IPS-18a (cell line): ENCODE data around the gene PLXNA2.

ENCODE experiments used
- H3K27ac ChIP-seq: one replicate; pipeline ENCODE4 v1.5.1; 2013; ENCODE audit warnings: low read length
- H3K27me3 ChIP-seq: one replicate; pipeline ENCODE4 v1.6.1; 2013; ENCODE audit warnings: mild to moderate bottlenecking, low read length; ENCODE audit not compliant: control insufficient read depth, insufficient read depth
- H3K36me3 ChIP-seq: one replicate; pipeline ENCODE4 v1.6.1; 2013; ENCODE audit warnings: low read depth, low read length; ENCODE audit not compliant: control insufficient read depth
- H3K4me1 ChIP-seq: one replicate; pipeline ENCODE4 v1.6.1; 2013; ENCODE audit warnings: low read depth, low read length; ENCODE audit not compliant: control insufficient read depth
- H3K4me3 ChIP-seq: one replicate; pipeline ENCODE4 v1.5.1; 2013; ENCODE audit warnings: low read length
- H3K9ac ChIP-seq: one replicate; pipeline ENCODE4 v1.6.1; 2013; ENCODE audit warnings: mild to moderate bottlenecking, low read length, moderate library complexity
- H3K9me3 ChIP-seq: one replicate; pipeline ENCODE4 v1.6.1; 2013; ENCODE audit warnings: low read depth, low read length; ENCODE audit not compliant: control insufficient read depth

PLXNA2 gene

GRCh38 chr1:208019257-208019656 lies 224.9 kb downstream of the PLXNA2 start:
- Histone ChIP-seq H3K9ac (no peak overlapping the region), H3K4me3 (no peak overlapping the region), H3K27ac (no peak overlapping the region), H3K9me3 (no peaks in the 10 kb centered on the region), H3K36me3 (no peaks in the 10 kb centered on the region), H3K27me3 (no peaks in the 10 kb centered on the region), H3K4me1 (peaks cover 4% of the 10 kb centered on the region)

- no peaks in the 10 kb centered on the region for H3K27me3 ChIP-seq
- no peak overlapping the region for H3K4me3 ChIP-seq
- H3K9ac ChIP-seq: no peak overlapping the region
- H3K36me3 ChIP-seq: no peaks in the 10 kb centered on the region
- H3K4me1 ChIP-seq: no peaks in the 10 kb centered on the region
- H3K27ac ChIP-seq: no peak overlapping the region
- H3K9me3 ChIP-seq: no peaks in the 10 kb centered on the region
Observed at GRCh38 chr1:208015255-208015654, 228.9 kb downstream of the PLXNA2 start.

GRCh38 chr1:208013210-208013609 lies 231.0 kb downstream of the PLXNA2 start:
- Histone ChIP-seq H3K4me1 (no peaks in the 10 kb centered on the region), H3K4me3 (no peak overlapping the region), H3K9me3 (no peaks in the 10 kb centered on the region), H3K9ac (no peak overlapping the region), H3K27me3 (no peaks in the 10 kb centered on the region), H3K36me3 (no peaks in the 10 kb centered on the region), H3K27ac (no peak overlapping the region)

- H3K4me3 ChIP-seq: no peak overlapping the region
- H3K9me3 ChIP-seq: no peaks in the 10 kb centered on the region
- no peak overlapping the region for H3K27ac ChIP-seq
- no peak overlapping the region for H3K9ac ChIP-seq
- H3K36me3 ChIP-seq: no peaks in the 10 kb centered on the region
- no peaks in the 10 kb centered on the region for H3K4me1 ChIP-seq
- H3K27me3 ChIP-seq: no peaks in the 10 kb centered on the region
Observed at GRCh38 chr1:208012721-208013120, 231.5 kb downstream of the PLXNA2 start.

GRCh38 chr1:208010487-208011071 lies 233.6 kb downstream of the PLXNA2 start:
- H3K27ac ChIP-seq: no peak overlapping the region
- no peak overlapping the region for H3K4me3 ChIP-seq
- no peak overlapping the region for H3K9ac ChIP-seq
- no peaks in the 10 kb centered on the region for H3K36me3 ChIP-seq
- H3K4me1 ChIP-seq: no peaks in the 10 kb centered on the region
- H3K27me3 ChIP-seq: no peaks in the 10 kb centered on the region
- H3K9me3 ChIP-seq: no peaks in the 10 kb centered on the region

- H3K36me3 ChIP-seq: no peaks in the 10 kb centered on the region
Observed at GRCh38 chr1:208009706-208010444, 234.3 kb downstream of the PLXNA2 start.

GRCh38 chr1:208009303-208009702 lies 234.9 kb downstream of the PLXNA2 start:
- Histone ChIP-seq H3K27me3 (no peaks in the 10 kb centered on the region), H3K27ac (no peak overlapping the region), H3K9ac (no peak overlapping the region), H3K4me1 (no peaks in the 10 kb centered on the region), H3K9me3 (no peaks in the 10 kb centered on the region), H3K36me3 (no peaks in the 10 kb centered on the region), H3K4me3 (no peak overlapping the region)

More at GRCh38 chr1:208009706-208010444, 234.3 kb downstream of the PLXNA2 start:
- Histone ChIP-seq H3K9ac (no peak overlapping the region), H3K4me1 (no peaks in the 10 kb centered on the region), H3K4me3 (no peak overlapping the region), H3K9me3 (no peaks in the 10 kb centered on the region), H3K27ac (no peak overlapping the region), H3K27me3 (no peaks in the 10 kb centered on the region)

- Histone ChIP-seq H3K4me3 (no peak overlapping the region), H3K27me3 (no peaks in the 10 kb centered on the region), H3K9me3 (no peaks in the 10 kb centered on the region), H3K27ac (no peak overlapping the region), H3K9ac (no peak overlapping the region), H3K36me3 (no peaks in the 10 kb centered on the region), H3K4me1 (no peaks in the 10 kb centered on the region)
Observed at GRCh38 chr1:208008534-208008933, 235.7 kb downstream of the PLXNA2 start.

GRCh38 chr1:208007938-208008342 lies 236.2 kb downstream of the PLXNA2 start:
- no peak overlapping the region for H3K27ac ChIP-seq

GRCh38 chr1:208007319-208007937 lies 236.8 kb downstream of the PLXNA2 start:
- Histone ChIP-seq H3K9ac (no peak overlapping the region), H3K4me1 (no peaks in the 10 kb centered on the region), H3K4me3 (no peak overlapping the region), H3K36me3 (no peaks in the 10 kb centered on the region), H3K27ac (no peak overlapping the region), H3K9me3 (no peaks in the 10 kb centered on the region), H3K27me3 (no peaks in the 10 kb centered on the region)

More at GRCh38 chr1:208007938-208008342, 236.2 kb downstream of the PLXNA2 start:
- H3K4me1 ChIP-seq: no peaks in the 10 kb centered on the region
- H3K9me3 ChIP-seq: no peaks in the 10 kb centered on the region
- no peak overlapping the region for H3K4me3 ChIP-seq
- H3K27me3 ChIP-seq: no peaks in the 10 kb centered on the region
- no peaks in the 10 kb centered on the region for H3K36me3 ChIP-seq
- no peak overlapping the region for H3K9ac ChIP-seq

GRCh38 chr1:208006258-208006920 lies 237.8 kb downstream of the PLXNA2 start:
- no peaks in the 10 kb centered on the region for H3K4me1 ChIP-seq
- H3K27ac ChIP-seq: no peak overlapping the region
- no peaks in the 10 kb centered on the region for H3K27me3 ChIP-seq
- H3K9me3 ChIP-seq: no peaks in the 10 kb centered on the region
- H3K4me3 ChIP-seq: no peak overlapping the region
- H3K9ac ChIP-seq: no peak overlapping the region
- H3K36me3 ChIP-seq: no peaks in the 10 kb centered on the region
